ENCODE results near the gene SIMC1. TPM values are rescaled to one million over a fixed set of nuclear protein-coding genes. Genes with fewer than 3 reads are reported as not detected.
A peak's percentile ranks its signal among the peaks of the same experiment; 100 is the strongest.

SIMC1 gene
- total and polyA plus RNA-seq, 2 of the 4 experiments (the other 2 are of a cell fraction) = 8.2 to 11.7 TPM

DNA sequence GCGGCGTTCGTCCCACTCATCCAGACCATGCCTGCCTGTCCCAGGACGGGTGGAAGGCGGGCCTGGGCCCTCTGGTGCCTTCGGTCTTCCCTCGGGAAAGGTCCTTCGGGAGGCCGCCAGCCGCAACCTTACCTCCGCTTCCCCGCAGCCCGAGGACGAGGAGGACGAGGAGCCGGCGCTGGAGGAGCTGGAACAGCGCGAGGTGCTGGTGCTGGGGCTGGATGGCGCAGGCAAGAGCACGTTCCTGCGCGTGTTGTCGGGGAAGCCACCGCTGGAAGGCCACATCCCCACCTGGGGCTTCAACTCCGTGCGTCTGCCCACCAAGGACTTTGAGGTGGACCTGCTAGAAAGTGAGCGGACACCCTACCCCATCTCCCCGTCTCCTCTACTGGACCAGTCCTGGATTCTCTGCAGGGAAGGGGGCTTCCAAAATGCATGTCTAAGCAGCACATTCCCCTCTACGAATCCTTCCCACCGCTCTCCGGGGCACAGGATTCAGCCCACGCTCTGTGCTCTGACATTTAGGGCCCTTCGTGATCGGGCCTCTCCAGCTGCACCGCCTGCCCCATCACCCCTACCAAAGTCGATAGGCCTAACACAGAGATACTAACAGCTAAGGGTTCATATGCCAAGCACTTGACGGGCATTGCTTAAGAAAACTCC is 128.1 kb downstream of the SIMC1 start:
- dilution Hi-C loops (cut with HindIII; ENCODE audit: low sequenced_read_pairs, unreplicated experiment) = no loop called here
- H3K14ac ChIP-seq (replicated peaks; ENCODE audit: low read depth, low read length) = peak overlapping the region; percentile 79
- H2AK9ac ChIP-seq (replicated peaks; ENCODE audit: low read depth, low read length, poor library complexity) = peak overlapping the region; percentile 86
- peak overlapping the region; percentile 88 for H2AK5ac ChIP-seq (ENCODE audit: low read depth, low read length)
- peak overlapping the region; percentile 62 for H4K5ac ChIP-seq (ENCODE audit: low read depth, low read length)
- no TSS peak for BruUV-seq (replicated peaks)
- H3K4me3 ChIP-seq (ENCODE audit: insufficient read depth, low read depth, low read length) = peak overlapping the region; percentile 58
- peak overlapping the region; percentile 64 for H3K27ac ChIP-seq (ENCODE audit: insufficient read depth, low read length)
- H3K4me1 ChIP-seq (ENCODE audit: control insufficient read depth, insufficient read depth, low read length) = peaks cover 7% of the 10 kb centered on the region
- ChIA-PET CTCF (no interaction called here), POLR2A (ENCODE audit: unreplicated experiment) (no interaction called here)
- H2BK20ac ChIP-seq (ENCODE audit: low read depth, low read length) = no peak overlapping the region
- in situ Hi-C loops (cut with MboI; ENCODE audit: low sequenced_read_pairs) = no loop called here
- H3K4ac ChIP-seq (ENCODE audit: low read depth, low read length) = peak overlapping the region; percentile 66
- peak overlapping the region; percentile 23 for H2BK5ac ChIP-seq (ENCODE audit: low read depth, low read length, poor library complexity, severe bottlenecking)
- peak overlapping the region; percentile 71 for H3K4me2 ChIP-seq (ENCODE audit: low read depth, low read length)
- intact Hi-C loops (cut with micrococcal nuclease) = no loop called here
- H3K9ac ChIP-seq (ENCODE audit: low read depth, low read length) = peak overlapping the region; percentile 72
- peak overlapping the region; percentile 95 for H2AFZ ChIP-seq (replicated peaks; ENCODE audit: low read length, poor library complexity)
- H3K9me1 ChIP-seq (ENCODE audit: insufficient read depth, low read length) = peaks cover 4% of the 10 kb centered on the region
- H3K27me3 ChIP-seq (ENCODE audit: control insufficient read depth, insufficient read depth, low read length) = no peaks in the 10 kb centered on the region
- no peak overlapping the region for H2BK15ac ChIP-seq (ENCODE audit: low read depth, low read length)
- no peaks in the 10 kb centered on the region for H4K20me1 ChIP-seq (ENCODE audit: insufficient read depth, low read length)
- peaks cover 13 to 17% of the 10 kb centered on the region in 2 experiments for H3K79me1 ChIP-seq (ENCODE audit: low read depth in 1 of 2, low read length in 2 of 2)
- H3K23ac ChIP-seq (ENCODE audit: low read depth, low read length) = peak overlapping the region; percentile 50
- no peaks in the 10 kb centered on the region for H3K9me3 ChIP-seq (ENCODE audit: control insufficient read depth, insufficient read depth, low read length)
- peak overlapping the region; percentile 21; the same call in 1 of the 2 replicates for H3K18ac ChIP-seq (ENCODE audit: low read depth, low read length)
- TF ChIP-seq CHD1 (IDR thresholded peaks at IDR 0.05; ENCODE audit: low read depth, low read length) (no peak), MXI1 (IDR thresholded peaks at IDR 0.05; ENCODE audit: borderline replicate concordance, low read depth, low read length) (no peak), RCOR1 (IDR thresholded peaks at IDR 0.05; ENCODE audit: insufficient replicate concordance, low read length) (no peak), MAZ (IDR thresholded peaks at IDR 0.05; ENCODE audit: borderline replicate concordance, low read depth, low read length) (no peak)
- no peak overlapping the region for H3K56ac ChIP-seq (ENCODE audit: extremely low read depth, insufficient read depth, low read length)
- H4K8ac ChIP-seq (ENCODE audit: low read depth in 2 of 2, low read length in 2 of 2) = peak overlapping the region; percentile 74 to 100
- 30% methylated on average over 10 of the region's 38 CpGs; no CpG with 5 or more reads in 1 of the 2 experiments for WGBS, 2 experiments (ENCODE audit: extremely low coverage in 2 of 2, insufficient read length in 1 of 2)
- H4K91ac ChIP-seq (ENCODE audit: insufficient read depth, low read depth, low read length) = peak overlapping the region; percentile 83
- ATAC-seq (ENCODE audit: low read depth) (no peak), DNase-seq (no peak)
- peak overlapping the region; percentile 18 for H2BK120ac ChIP-seq (ENCODE audit: low read depth, low read length)
- H3K36me3 ChIP-seq (ENCODE audit: control insufficient read depth, insufficient read depth, low read length) = peaks cover 17% of the 10 kb centered on the region

All from IMR-90 (cell line).